MCF 10A (cell line): ENCODE data around the gene PHOSPHO2. TPM values are rescaled to one million over a fixed set of nuclear protein-coding genes. Genes with fewer than 3 reads are reported as not detected.

Experiments used
- BruUV-seq: library from RNA; stranded (reverse); fragments of 400-500 nt; replicated peaks from 2 replicates; lab custom pipeline; 2021; lab: Mats Ljungman, UMichigan
- CTCF ChIA-PET: fragments of 300-600 bp; sonication (Branson Sonifier 250); formaldehyde crosslinking; extraction: SDS; loops from one replicate; lab custom pipeline; 2021; ENCODE audit warnings: antibody characterized with exemption, inconsistent platforms; lab: Yijun Ruan, JAX
- POLR2A ChIA-PET: fragments of 300-600, 350-650 bp; sonication (Branson Sonifier 250); formaldehyde crosslinking; extraction: SDS; loops from one replicate; lab custom pipeline; 2020; ENCODE audit warnings: antibody characterized with exemption, inconsistent platforms; lab: Yijun Ruan, JAX
- DNase-seq: peaks from one replicate; pipeline ENCODE4 v3.0.0-alpha.2; 2018; ENCODE audit not compliant: unreplicated experiment
- H3K27ac Mint-ChIP-seq: one replicate; pipeline ENCODE4 v1.8.0; 2022; ENCODE audit warnings: mild to moderate bottlenecking, low read depth, mixed read lengths; ENCODE audit not compliant: unreplicated experiment
- H3K27me3 Mint-ChIP-seq: one replicate; pipeline ENCODE4 v1.8.0; 2022; ENCODE audit warnings: mixed read lengths; ENCODE audit not compliant: insufficient read depth, unreplicated experiment
- H3K36me3 Mint-ChIP-seq: one replicate; pipeline ENCODE4 v1.8.0; 2022; ENCODE audit warnings: mild to moderate bottlenecking, moderate library complexity, mixed read lengths; ENCODE audit not compliant: insufficient read depth, unreplicated experiment
- H3K4me1 Mint-ChIP-seq: one replicate; pipeline ENCODE4 v1.8.0; 2022; ENCODE audit warnings: mixed read lengths; ENCODE audit not compliant: insufficient read depth, unreplicated experiment
- H3K4me3 Mint-ChIP-seq: one replicate; pipeline ENCODE4 v1.8.0; 2022; ENCODE audit warnings: mild to moderate bottlenecking, moderate library complexity, mixed read lengths; ENCODE audit not compliant: unreplicated experiment
- H3K9me3 Mint-ChIP-seq: one replicate; pipeline ENCODE4 v1.8.0; 2022; ENCODE audit warnings: mixed read lengths; ENCODE audit not compliant: unreplicated experiment
- intact Hi-C: fragments of 100-400 bp; cut with micrococcal nuclease; formaldehyde crosslinking; loops from 2 replicates; pipeline ENCODE4 v1.14.1; 2022
- total RNA-seq: library from RNA; stranded (reverse); gene quantifications from 2 replicates; pipeline ENCODE4 v1.2.3, GENCODE V29; 2022
- TF ChIP-seq, protein P1 (sequence below): fragments of 200-600 bp; IDR thresholded peaks from one replicate; pipeline ENCODE4 v1.8.0; 2022; ENCODE audit warnings: antibody characterized with exemption, mild to moderate bottlenecking; ENCODE audit not compliant: unreplicated experiment

Gene PHOSPHO2
- total RNA-seq, 1 experiment from 2014 or later: 5.4 TPM

GRCh38 chr2:169662744-169663143 lies 31.5 kb upstream of the PHOSPHO2 start:
- H3K36me3 Mint-ChIP-seq: no peaks in the 10 kb centered on the region
- H3K4me1 Mint-ChIP-seq: no peaks in the 10 kb centered on the region
- H3K27me3 Mint-ChIP-seq: peaks cover 13% of the 10 kb centered on the region
- ChIA-PET CTCF (interaction anchor here (0.6 kb wide), 1 partner anchor 670 kb away, joined by 3 read pairs; no protein-coding TSS in a partner anchor), POLR2A (no interaction called here)
- DNase-seq: no peak
- TF ChIP-seq, protein P1, sequence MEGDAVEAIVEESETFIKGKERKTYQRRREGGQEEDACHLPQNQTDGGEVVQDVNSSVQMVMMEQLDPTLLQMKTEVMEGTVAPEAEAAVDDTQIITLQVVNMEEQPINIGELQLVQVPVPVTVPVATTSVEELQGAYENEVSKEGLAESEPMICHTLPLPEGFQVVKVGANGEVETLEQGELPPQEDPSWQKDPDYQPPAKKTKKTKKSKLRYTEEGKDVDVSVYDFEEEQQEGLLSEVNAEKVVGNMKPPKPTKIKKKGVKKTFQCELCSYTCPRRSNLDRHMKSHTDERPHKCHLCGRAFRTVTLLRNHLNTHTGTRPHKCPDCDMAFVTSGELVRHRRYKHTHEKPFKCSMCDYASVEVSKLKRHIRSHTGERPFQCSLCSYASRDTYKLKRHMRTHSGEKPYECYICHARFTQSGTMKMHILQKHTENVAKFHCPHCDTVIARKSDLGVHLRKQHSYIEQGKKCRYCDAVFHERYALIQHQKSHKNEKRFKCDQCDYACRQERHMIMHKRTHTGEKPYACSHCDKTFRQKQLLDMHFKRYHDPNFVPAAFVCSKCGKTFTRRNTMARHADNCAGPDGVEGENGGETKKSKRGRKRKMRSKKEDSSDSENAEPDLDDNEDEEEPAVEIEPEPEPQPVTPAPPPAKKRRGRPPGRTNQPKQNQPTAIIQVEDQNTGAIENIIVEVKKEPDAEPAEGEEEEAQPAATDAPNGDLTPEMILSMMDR: no peak
- no peak overlapping the region for H3K4me3 Mint-ChIP-seq
- intact Hi-C loops: no loop called here
- no peaks in the 10 kb centered on the region for H3K9me3 Mint-ChIP-seq
- BruUV-seq: no TSS peak
- no peak overlapping the region for H3K27ac Mint-ChIP-seq

DNA sequence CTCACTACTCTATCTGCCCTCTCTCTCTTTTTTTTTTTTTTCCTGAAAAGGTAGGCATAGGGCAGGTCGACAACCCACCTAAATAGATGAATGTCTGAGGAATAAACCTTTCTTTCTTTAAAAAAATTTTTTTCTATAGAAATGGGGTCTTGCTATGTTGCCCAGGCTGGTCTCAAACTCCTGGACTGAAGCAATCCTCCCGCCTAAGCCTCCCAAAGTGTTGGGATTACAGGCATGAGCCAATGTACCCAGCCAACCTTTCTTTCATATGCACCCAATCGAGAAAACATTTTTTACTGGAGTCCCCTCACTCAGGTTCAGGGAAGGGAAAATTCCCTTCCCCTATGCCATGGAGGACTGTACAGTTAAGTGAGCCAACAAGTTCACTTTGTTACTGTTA lies 31.0 kb upstream of the PHOSPHO2 start:
- no TSS peak for BruUV-seq
- H3K4me3 Mint-ChIP-seq: no peak overlapping the region
- POLR2A ChIA-PET: no interaction called here
- intact Hi-C loops: no loop called here
- no peak overlapping the region for H3K27ac Mint-ChIP-seq
- H3K27me3 Mint-ChIP-seq: peaks cover 13% of the 10 kb centered on the region
- TF ChIP-seq, protein P1: no peak
- CTCF ChIA-PET: no interaction called here
- H3K9me3 Mint-ChIP-seq: no peaks in the 10 kb centered on the region
- H3K4me1 Mint-ChIP-seq: no peaks in the 10 kb centered on the region
- no peak for DNase-seq
- H3K36me3 Mint-ChIP-seq: no peaks in the 10 kb centered on the region

- TF ChIP-seq, protein P1: no peak
- Mint-ChIP-seq H3K27ac (no peak overlapping the region), H3K4me3 (no peak overlapping the region), H3K27me3 (peaks cover 13% of the 10 kb centered on the region), H3K9me3 (no peaks in the 10 kb centered on the region), H3K4me1 (no peaks in the 10 kb centered on the region), H3K36me3 (no peaks in the 10 kb centered on the region)
- ChIA-PET CTCF (interaction anchor here (0.7 kb wide), 1 partner anchor 22 kb away, joined by 5 read pairs; no protein-coding TSS in a partner anchor), POLR2A (no interaction called here)
- no TSS peak for BruUV-seq
- DNase-seq: no peak
- intact Hi-C loops: no loop called here
These were observed 29.7 kb upstream of the PHOSPHO2 start for GRCh38 chr2:169664600-169664977.

- ChIA-PET CTCF (interaction anchor here (0.7 kb wide), 2 partner anchors 21 to 523 kb away, joined by 4 to 5 read pairs; no protein-coding TSS in a partner anchor), POLR2A (no interaction called here)
- BruUV-seq: no TSS peak
- Mint-ChIP-seq H3K27ac (no peak overlapping the region), H3K36me3 (no peaks in the 10 kb centered on the region), H3K4me3 (no peak overlapping the region), H3K4me1 (no peaks in the 10 kb centered on the region), H3K9me3 (no peaks in the 10 kb centered on the region), H3K27me3 (peaks cover 13% of the 10 kb centered on the region)
- no peak for DNase-seq
- intact Hi-C loops: no loop called here
- TF ChIP-seq, protein P1: no peak
These were observed 29.0 kb upstream of the PHOSPHO2 start for GRCh38 chr2:169664978-169665930.
